ENCODE results near the gene NEK4.
"Not testable (repeated sequence)": the region's sequence is repeated elsewhere in the genome, so short reads cannot be mapped to it uniquely, and the experiment has no call there.

The NEK4 gene

GRCh38 chr3:52695798-52696671 is 74.7 kb downstream of the NEK4 start:
- no peak for DNase-seq

GRCh38 chr3:52694528-52695189 is 76.1 kb downstream of the NEK4 start:
- no peak for DNase-seq

GRCh38 chr3:52693071-52693470 is 77.7 kb downstream of the NEK4 start:
- DNase-seq = no peak

- no peak for DNase-seq
Measured at GRCh38 chr3:52690560-52690959, 80.2 kb downstream of the NEK4 start.

GRCh38 chr3:52689151-52689550 is 81.6 kb downstream of the NEK4 start:
- DNase-seq = no peak

- DNase-seq = no peak
Measured at GRCh38 chr3:52688266-52688665, 82.5 kb downstream of the NEK4 start.

- peak; percentile 79 for DNase-seq
Measured at GRCh38 chr3:52685709-52686691, 84.7 kb downstream of the NEK4 start, which contains the start of the genes GNL3 and PBRM1. Gene GNL3, plus strand, starts transcription at chr3:52686032. Its CDS starts 61 bp downstream, at chr3:52686093. Gene PBRM1, minus strand, starts transcription at chr3:52685913.

- peak; percentile 78 for DNase-seq
Measured at GRCh38 chr3:52685285-52685708, 85.4 kb downstream of the NEK4 start.

GRCh38 chr3:52684184-52684583 is 86.6 kb downstream of the NEK4 start:
- DNase-seq = no peak

GRCh38 chr3:52683611-52684010 is 87.1 kb downstream of the NEK4 start:
- no peak for DNase-seq

- DNase-seq = no peak
Measured at GRCh38 chr3:52682016-52682415, 88.7 kb downstream of the NEK4 start.

GRCh38 chr3:52681596-52681995 is 89.1 kb downstream of the NEK4 start:
- no peak for DNase-seq

- no peak for DNase-seq
Measured at GRCh38 chr3:52679811-52680210, 90.9 kb downstream of the NEK4 start.

GRCh38 chr3:52679199-52679538 is 91.6 kb downstream of the NEK4 start:
- DNase-seq = no peak

- DNase-seq = no peak
Measured at GRCh38 chr3:52678265-52679198, 92.2 kb downstream of the NEK4 start.

GRCh38 chr3:52676201-52676600 is 94.5 kb downstream of the NEK4 start:
- not testable (repeated sequence) for DNase-seq

GRCh38 chr3:52671676-52672075 is 99.1 kb downstream of the NEK4 start:
- no peak for DNase-seq

- peak; percentile 68 for DNase-seq
Measured at GRCh38 chr3:52670621-52671521, 99.9 kb downstream of the NEK4 start.

GRCh38 chr3:52663098-52663497 is 107.6 kb downstream of the NEK4 start:
- no peak for DNase-seq

- no peak for DNase-seq
Measured at GRCh38 chr3:52660046-52660445, 110.7 kb downstream of the NEK4 start.
